Measurements from ENCODE around the gene FXYD1.
"Not testable (repeated sequence)": the region's sequence is repeated elsewhere in the genome, so short reads cannot be mapped to it uniquely, and the experiment has no call there.

Gene FXYD1

GRCh38 chr19:35140962-35141836, 2.6 kb downstream of the FXYD1 start:
- peak; percentile 92 for FAIRE-seq
- DNase-seq (ENCODE audit: insufficient read length, low spot score): peak; percentile 92

DNA sequence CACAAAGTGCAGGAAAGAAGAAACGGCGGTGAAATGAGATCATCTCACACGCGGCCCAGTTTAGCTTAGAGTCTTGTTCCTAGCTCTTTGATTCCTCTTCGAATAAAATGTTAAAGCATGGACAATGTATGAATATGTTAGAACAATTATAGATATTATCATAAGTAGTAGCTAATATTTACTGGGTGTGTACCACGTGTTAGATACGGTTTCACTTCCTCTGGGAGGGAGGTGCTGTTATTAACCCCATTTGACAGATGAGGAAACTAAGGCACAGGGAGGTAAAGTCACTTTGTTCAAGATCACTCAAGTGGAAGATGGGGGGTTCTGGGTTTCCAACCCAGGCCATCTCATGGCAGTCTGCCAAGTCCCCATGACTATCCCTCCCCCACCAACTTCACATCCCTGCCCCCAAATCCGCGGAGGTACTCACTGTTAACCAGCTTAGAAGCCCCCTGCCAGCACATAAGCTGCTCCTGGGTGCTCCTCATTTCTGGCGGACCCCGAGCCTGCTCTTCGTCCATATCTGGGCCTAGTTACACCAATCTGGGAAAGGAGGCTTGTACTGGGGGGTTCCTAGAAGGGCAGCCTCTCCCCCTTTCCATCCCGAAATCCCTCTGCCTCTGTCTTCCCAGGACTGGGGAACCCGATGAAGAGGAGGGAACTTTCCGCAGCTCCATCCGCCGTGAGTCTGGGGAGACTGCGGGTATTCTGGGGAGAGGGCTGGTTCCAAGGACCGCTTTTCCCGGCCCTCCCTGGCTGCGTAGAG, 3.4 kb downstream of the FXYD1 start:
- no peak for FAIRE-seq

DNA sequence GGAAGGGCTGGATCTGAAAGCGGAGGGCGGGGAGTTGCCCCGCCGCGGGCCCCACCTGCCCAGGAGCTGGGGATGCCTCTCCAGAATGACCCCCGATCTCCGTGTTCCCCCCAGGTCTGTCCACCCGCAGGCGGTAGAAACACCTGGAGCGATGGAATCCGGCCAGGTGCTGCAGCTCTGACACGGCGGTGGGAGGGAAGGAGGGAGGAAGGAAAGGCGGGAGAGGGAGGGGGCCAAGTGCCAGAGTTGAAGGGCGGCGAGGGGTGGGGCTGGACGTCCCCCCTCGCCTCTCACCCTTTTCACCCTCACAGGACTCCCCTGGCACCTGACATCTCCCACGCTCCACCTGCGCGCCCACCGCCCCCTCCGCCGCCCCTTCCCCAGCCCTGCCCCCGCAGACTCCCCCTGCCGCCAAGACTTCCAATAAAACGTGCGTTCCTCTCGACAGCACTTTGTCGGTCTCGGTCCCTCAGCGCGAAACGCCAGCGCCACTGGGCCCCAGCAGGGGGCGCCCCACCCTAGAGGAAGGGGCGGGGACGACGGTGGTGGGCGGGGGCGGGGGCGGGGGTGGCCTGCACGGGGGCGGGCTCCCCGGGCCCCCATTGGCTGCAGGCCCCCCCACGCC, 4.1 kb downstream of the FXYD1 start:
- peak; percentile 44 for FAIRE-seq
- no peak for DNase-seq (ENCODE audit: insufficient read length, low spot score)

More for the DNA sequence above, 3.4 kb downstream of the FXYD1 start:
- DNase-seq (ENCODE audit: insufficient read length, low spot score): no peak

DNA sequence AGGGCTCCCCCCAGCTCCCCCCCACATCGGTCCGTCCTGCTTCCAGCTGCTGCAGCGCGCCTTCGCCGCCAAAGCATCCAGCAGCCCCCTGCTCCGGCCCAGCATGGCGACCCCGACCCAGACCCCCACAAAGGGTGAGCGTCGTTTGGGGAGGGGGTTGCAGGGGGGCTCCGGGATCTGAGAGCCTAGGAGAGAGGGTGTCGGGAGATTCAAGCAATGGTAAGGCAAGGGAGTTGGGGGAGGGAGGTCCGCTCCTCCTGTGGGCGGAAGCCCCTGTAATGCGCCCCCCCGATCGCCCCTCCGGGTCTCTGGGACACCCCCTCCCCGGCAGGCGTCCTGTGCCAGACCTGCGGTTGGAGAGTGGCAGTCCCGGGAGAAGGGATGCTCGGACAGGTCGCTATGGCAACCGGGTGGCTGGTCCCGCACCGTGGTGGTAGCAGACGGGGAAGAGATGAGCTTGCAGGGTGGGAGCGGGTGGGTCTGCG, 4.6 kb downstream of the FXYD1 start, which contains the start of gene FXYD7:
Gene FXYD7 (plus strand): TSS at position 25 of the 485 bp plus-strand sequence. CDS start 79 bp downstream, at position 104.
- no peak for DNase-seq (ENCODE audit: insufficient read length, low spot score)
- FAIRE-seq: no peak

- FAIRE-seq (no peak), DNase-seq (ENCODE audit: insufficient read length, low spot score) (no peak)
These were observed 5.2 kb downstream of the FXYD1 start for GRCh38 chr19:35143818-35144217.

GRCh38 chr19:35144259-35144599, 5.6 kb downstream of the FXYD1 start:
- no peak for DNase-seq (ENCODE audit: insufficient read length, low spot score)
- no peak for FAIRE-seq

DNA sequence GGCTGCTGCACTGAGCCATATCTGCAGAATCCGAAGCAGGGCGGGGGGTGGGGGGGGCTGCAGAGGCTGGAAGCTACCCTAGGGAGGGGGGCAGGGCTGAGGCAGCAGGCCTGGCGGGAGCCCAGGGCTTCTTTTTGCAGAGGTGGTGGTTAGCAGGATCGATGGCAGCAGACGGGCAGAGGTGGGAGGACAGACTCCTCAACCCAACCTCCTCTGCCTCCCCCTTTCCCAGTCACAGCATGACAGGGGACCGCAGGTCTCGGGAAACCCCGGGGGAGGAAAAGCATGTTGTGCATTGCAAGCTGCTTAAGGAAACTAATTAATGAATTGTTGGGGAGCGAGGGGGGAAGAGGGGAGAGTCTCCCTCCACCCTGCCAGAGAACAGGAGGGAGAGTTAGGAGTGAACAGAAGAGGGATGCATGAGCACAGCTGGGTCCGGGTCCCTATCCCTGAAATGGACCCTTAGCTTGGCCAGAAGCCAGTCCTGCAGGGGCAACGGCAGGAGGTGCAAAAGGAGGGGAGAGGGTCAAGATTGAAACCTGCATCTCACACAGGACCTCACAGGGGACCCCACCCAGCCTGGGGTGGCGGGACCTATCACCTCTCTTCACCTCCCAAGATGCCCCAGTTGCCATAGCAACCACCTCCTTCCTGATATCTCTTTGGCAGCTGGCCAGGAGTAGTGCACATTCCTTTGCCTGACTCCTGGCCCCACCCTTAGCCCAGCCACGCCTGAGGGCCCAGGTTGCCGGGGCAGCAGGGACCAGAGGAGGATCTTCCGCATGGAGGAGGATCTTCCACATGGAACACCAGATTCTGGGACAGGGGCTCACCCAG, 6.2 kb downstream of the FXYD1 start:
- no peak for FAIRE-seq

GRCh38 chr19:35146746-35147459, 8.3 kb downstream of the FXYD1 start:
- DNase-seq (ENCODE audit: insufficient read length, low spot score) (no peak), FAIRE-seq (no peak)

More for the DNA sequence above, 6.2 kb downstream of the FXYD1 start:
- no peak for DNase-seq (ENCODE audit: insufficient read length, low spot score)

DNA sequence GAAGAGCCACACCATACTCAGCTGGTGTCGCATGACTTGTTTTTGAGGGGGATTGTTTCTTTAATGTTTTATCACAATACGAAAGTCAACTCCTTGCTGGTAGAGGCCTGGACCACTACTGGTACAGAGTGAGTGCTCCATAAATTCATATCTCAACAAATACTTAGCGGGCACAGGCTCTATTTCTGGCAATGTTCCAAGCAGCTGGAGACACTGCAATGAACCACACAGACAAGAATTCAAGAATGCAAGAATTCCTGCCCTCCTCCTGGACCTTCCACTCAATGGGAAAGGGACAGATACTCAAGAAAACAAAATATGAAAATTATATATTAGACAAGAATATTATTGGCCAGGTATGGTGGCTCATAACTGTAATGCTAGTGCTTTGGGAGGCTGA, 10.8 kb downstream of the FXYD1 start:
- no peak for FAIRE-seq
- no peak for DNase-seq (ENCODE audit: insufficient read length, low spot score)

GRCh38 chr19:35150445-35150844, 11.8 kb downstream of the FXYD1 start:
- DNase-seq (ENCODE audit: insufficient read length, low spot score): no peak

GRCh38 chr19:35151273-35152065, 12.8 kb downstream of the FXYD1 start:
- DNase-seq (ENCODE audit: insufficient read length, low spot score) (no peak), FAIRE-seq (no peak)

More at GRCh38 chr19:35150445-35150844, 11.8 kb downstream of the FXYD1 start:
- FAIRE-seq: no peak

- not testable (repeated sequence) for DNase-seq (ENCODE audit: insufficient read length, low spot score); FAIRE-seq
These were observed 14.5 kb downstream of the FXYD1 start for GRCh38 chr19:35153129-35153522.

DNA sequence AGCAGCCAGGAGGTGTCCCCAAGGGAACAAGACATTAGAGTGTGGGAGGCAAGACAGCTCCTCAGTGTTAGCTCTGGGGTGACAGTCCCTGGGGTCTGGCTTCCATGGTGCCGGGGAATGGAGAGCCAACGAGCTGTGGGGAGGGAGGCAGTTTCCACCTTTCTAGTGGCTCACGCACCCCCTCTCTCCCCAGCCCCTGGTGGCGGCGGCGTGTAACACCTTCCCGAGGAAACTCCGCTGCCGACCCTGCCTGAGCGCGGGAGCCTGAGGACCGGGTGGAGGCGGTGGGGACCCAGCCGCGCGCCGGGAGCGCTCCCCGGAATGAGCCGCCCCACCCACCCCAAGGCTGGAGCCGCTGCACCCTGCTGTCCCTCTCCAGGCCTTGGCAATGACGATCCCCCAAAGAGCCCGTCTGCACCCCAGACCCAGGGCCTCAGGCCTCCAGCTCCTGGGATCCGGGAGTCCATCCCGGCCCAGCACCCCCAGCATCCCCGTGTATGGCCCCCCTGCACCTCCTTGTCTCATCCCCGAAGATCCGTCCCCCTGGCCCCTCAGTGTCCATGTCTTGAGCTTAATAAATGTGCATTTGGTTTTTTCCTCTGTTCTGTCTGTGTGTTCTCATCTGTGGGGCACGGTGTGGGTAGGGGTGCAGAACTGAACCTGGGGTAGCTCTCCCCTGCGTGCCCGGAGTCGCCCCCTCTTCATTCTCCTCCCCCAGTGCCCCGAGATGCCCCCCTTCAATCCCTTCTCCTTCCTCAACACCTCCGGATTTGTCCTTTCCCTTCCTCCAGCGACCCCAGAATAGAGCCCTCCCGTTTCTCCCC, 15.3 kb downstream of the FXYD1 start:
- FAIRE-seq (no peak), DNase-seq (ENCODE audit: insufficient read length, low spot score) (no peak)

GRCh38 chr19:35154525-35155406, 16.1 kb downstream of the FXYD1 start, which contains the start of gene FXYD5:
Gene FXYD5 (plus strand): TSS chr19:35154735. CDS start chr19:35155551, 816 bp downstream.
- peak; percentile 51 for FAIRE-seq

DNA sequence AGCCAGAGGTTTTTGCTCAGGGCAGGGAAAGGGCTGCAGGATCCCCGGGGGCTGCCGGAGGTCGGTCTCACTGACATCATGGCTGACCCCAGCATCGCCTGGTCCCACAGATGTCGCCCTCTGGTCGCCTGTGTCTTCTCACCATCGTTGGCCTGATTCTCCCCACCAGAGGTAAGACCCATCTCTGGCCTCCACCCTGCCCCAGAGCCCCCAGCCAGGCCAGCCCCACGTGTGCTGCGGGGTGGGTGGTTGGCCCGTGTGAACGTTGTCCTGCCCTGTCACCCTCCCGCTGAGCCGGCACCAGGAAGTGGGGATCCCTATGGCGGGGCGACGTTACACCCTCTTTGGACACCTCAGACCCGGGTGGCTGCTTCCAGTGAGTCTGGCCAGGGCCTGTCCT, 16.8 kb downstream of the FXYD1 start:
- FAIRE-seq (no peak), DNase-seq (ENCODE audit: insufficient read length, low spot score) (no peak)

More at GRCh38 chr19:35154525-35155406, 16.1 kb downstream of the FXYD1 start, which contains the start of gene FXYD5:
- DNase-seq (ENCODE audit: insufficient read length, low spot score): peak; percentile 74

DNA sequence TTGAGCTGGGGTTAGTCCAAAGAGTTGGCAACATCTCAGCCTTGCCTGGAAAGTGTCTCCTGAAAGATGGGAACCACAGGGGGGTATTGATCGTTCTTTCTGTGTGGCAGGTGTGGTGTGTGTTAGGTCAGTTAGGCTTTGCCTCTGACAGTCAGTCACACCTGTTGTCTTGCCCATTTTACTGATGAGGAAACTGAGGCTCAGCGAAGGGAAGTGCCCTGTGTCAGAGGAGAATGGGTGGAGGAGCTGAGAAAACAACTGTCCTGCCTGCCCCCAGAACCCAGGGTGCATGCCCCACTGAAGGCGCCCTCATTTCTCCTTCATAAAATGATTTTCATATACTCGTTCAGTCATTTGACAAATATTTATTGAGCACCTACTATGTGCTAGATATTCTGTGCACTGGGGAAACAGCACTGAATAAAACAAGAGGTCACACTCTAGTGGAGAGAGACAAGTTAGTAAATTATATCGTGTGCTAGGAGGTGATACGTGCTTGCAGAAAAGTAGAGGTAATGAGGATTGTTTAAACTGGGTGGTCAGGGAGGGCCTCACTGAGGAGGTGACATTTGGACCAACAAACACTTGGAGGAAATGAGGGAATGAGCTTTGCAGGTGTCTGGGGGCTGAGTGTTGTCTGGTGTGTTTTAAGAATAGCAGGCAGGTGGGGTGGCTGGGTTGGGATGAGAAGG, 17.5 kb downstream of the FXYD1 start:
- FAIRE-seq: no peak
- DNase-seq (ENCODE audit: insufficient read length, low spot score): no peak

Measured in HTR-8/SVneo (cell line).